ENCODE results near the gene TMEM40.
A peak's percentile ranks its signal among the peaks of the same experiment; 100 is the strongest.
"Not testable (repeated sequence)": the region's sequence is repeated elsewhere in the genome, so short reads cannot be mapped to it uniquely, and the experiment has no call there.

TMEM40 gene

DNA sequence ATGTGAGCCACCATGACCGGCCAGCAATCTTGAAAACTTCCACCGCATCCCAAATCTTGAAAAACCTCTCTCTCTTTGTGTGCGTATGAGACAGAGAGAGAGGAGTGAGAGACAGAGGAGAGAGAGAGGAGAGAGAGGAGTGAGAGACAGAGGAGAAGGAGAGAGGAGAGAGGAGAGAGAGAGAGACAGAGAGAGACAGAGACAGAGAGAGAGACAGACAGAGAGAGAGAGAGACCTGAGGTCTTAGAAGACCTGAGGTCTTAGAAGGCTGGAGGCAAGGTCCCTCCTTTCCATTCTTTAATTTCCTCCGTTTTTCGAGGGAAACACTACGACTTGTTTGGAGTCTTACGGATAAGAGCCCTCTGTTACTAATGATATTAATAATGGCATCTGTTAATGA is 39.5 kb downstream of the TMEM40 start:
- DNase-seq (ENCODE audit: low spot score) = no peak

DNA sequence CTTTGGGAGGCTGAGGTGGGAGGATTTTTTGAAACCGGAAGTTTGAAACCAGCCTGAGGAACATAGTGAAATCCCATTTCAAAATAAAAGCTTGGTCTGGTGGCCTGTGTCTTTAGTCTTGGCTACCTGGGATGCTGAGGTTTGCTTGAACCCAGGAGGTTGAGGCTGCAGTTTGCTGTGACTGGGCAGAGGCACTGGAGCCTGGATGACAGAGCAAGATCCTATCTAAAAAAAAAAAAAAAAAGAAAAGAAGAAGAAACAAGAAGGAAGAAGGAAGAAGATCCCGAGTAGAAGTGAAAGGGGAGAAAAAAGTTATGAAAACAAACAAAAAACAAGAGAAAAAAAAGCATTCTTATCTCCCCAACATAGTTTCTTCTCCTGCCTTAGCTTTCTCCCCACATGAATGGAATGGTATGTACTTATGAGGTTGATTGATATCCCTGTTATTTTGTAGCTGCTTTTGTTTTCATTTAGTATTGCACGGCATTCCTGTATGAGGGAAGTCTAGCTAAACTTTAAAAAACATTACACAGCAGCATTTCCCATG is 42.4 kb downstream of the TMEM40 start:
- no peak for DNase-seq (ENCODE audit: low spot score)

DNA sequence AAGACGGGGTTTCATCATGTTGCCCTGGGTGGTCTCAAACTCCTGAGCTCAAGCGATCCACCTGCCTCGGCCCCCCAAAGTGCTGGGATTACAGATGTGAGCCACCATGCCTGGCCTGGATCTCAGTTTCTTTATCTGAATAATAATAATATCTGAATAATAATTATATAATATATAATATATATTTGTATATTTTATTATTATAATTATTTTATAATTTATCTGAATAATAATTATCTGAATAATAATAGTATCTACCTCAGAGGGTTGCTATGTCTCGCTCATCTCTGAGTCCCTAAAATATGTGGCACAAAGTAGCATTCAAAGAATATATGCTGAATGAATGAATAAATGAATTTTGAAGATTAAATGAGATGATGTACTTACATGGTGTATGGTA is 44.8 kb downstream of the TMEM40 start:
- DNase-seq (ENCODE audit: low spot score) = no peak

DNA sequence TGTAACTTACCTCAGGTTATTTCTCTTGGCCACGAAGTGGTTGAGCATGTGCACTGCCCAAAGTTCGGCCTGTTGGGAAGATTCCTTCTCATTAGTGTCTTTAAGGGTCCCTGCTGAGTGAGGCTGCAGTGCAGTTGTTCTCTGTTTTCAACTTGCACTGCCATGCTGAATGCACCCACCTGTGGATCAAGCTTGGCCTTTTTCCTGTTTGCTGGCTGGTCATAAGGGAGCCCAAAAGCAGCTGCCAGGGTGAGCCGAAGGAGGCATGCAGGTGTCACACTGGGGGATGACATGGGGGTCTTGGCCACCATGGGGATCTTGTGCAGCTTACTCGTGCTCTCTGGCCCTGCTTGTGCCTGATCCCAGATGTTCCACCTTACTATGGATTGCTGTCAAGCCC is 49.0 kb downstream of the TMEM40 start:
- no peak for DNase-seq (ENCODE audit: low spot score)

DNA sequence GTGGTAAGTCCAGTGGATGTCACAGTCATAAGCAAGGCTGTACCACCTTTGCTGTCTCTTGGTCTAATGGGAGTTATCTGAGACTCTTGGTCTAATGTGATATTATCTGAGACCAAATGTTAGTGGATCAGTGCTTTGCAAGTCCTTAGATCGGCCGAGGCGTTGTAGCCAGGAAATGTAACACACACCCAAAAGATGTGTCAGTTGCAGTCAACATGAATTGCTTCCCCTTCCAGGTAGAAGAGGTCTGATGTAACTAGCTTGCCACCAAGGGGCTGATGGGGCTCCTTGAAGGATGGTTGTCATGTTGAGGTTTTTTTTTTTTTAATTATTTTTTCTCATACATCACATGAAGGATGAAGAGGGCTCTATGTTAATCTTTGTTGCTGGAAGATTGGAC is 49.7 kb downstream of the TMEM40 start:
- DNase-seq (ENCODE audit: low spot score) = no peak

DNA sequence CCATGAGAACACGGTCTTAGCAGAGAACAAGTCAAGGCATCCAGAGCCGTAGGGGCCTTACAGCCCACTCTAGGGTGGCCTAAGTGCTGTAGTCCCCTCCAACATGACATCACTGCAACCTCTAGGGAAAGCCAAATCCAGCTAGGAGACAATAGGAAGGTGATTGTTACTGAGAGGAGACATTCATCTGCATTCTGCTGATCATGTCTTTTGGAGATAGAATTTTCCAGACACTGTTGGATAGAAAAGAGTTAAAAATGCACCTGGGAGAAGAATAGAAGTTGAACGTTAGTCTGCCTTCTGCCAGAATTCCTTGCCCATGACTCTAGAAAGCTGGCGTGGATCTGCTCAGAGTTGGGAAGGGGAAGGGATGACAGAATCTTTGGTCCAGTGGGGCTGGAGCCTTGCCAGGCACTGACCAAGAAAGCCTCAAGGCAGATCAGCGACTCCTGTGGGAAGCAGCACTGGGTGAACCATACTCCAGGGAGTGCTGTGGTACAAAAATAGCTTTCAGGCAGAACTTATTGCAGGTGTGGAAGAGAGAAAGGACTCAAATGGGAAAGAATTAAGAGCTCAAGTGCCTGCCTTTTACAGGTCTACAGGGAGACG is 50.4 kb downstream of the TMEM40 start:
- no peak for DNase-seq (ENCODE audit: low spot score)

DNA sequence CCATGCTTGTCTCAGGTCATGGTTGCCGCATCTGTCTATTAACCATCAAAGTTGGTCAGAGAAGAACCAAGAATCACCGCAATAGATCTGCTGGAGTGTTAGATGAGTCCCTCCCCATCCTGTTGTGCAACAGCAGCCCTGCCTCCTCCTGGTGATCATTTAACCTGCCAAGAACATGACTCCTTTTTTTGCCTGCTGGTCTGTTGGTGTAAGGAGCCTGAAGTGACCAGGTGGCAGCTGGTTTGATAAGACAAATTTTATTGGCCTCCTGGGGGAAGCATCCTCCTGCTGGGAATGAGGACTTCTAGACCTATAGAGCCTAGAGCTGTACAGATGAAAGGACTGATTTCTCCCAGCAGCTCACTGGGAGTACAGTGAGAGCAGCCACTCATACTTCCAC is 51.6 kb downstream of the TMEM40 start:
- no peak for DNase-seq (ENCODE audit: low spot score)

DNA sequence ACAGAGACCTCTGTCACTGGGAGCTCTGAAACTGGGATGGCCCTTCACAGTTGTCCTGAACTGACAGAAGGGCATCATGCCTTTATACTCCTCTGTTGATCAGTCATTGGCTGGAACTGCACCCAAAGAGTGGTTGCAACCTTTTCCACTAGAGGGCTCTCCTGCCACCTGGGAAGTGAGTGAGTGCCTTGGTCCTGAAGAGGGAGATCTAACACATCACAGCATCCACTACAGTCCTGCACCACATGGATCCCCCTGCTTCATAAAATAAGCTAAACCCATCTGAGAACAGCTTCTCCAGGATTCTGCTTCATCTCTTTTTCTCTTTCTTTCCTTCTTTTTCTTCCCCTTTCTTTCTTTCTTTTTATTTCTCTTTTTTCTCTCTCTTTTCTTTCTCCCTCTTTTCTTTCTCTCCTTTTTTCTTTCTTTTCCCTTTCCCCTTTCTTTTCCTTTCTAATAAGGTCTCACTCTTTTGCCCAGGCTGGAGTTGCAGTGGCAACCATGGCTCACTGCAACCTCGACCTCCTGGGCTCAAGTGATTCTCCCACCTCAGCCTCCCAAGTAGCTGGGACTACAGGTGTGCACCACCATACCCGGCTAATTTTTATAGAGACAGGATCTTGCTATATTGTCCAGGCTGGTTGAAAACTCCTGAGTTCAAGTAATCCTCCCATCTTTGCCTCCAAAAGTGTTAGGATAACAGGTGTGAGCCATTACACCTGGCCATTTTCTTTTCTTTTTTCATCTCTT is 52.4 kb downstream of the TMEM40 start:
- DNase-seq (ENCODE audit: low spot score) = peak; percentile 70

DNA sequence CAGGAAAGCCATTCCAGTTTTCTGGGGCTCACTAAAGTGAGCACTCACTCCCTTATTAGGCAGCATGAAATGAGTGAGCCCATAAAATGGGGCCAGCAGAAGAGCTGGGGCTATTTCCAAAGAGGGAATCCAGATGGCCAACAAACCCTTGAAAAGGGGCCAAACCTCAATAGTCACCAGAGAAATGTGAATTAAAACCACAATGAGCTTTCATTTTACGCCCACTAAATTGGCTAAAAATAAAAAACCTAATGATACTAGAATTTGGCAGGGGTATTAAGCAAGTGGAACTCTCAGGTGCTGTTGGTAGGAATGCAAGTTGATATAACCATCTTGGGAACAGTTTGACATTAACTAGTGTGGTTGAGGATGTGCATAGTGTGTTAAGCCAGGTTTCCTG is 53.1 kb downstream of the TMEM40 start:
- no peak for DNase-seq (ENCODE audit: low spot score)

DNA sequence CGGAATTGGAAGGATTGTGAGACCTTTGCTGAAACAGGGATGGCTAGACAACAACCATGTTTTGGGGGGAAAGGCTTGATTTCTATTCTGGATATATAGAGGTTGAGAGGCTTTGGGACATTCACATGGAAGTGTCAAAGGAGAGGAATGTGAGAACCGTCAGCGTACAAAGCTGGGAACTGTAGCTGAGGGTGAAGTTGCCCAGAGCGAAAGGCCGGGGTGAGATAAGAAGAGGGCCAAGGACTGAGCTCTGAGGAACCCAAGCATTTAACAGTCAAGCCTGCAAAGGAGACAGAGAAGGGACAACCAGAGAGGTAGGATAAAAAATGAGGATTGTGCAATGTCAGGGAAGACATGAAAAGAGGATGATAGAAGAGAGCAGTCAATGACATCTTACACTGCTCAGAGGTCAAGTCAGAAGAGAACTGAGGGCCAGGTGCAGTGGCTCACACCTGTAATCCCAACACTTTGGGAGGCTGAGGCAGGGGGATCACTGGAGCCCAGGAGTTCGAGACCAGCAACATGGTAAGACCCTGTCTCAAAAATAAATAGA is 53.6 kb downstream of the TMEM40 start:
- DNase-seq (ENCODE audit: low spot score) = no peak

DNA sequence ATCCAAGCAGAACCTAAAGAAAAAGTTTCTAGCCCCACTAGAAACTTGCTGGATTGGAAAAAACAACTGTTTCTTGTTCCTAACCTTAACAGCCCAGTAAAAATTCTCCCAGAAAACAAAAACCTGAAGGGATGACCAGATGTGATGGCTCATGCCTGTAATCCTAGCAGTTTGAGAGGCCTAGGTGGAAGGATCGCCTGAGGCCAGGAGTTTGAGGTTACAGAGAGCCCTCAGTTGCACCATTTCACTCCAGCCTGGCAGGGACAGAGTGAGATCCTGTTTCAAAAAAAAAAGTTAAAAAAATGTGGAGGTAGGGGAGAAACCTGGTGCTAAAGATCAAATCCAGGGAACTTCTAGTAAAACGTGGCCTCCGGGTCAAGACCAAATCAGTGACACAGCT is 56.6 kb downstream of the TMEM40 start:
- DNase-seq (ENCODE audit: low spot score) = no peak

DNA sequence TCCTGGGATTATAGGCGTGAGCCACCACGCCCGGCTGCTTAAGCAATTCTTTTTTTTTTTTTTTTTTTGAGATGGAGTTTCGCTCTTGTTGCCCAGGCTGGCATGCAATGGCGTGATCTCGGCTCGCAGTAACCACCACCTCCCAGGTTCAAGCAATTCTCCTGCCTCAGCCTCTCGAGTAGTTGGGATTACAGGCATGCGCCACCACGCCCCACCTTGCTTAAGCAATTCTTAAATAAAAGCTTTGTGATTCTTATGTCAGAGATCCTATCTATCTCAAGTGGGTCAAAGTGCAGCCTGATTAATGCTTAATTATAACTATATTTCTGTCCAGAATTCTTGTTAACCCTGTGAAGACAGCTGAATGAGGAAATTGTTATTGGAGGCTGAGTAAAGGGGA is 57.5 kb downstream of the TMEM40 start:
- DNase-seq (ENCODE audit: low spot score) = not testable (repeated sequence)

DNA sequence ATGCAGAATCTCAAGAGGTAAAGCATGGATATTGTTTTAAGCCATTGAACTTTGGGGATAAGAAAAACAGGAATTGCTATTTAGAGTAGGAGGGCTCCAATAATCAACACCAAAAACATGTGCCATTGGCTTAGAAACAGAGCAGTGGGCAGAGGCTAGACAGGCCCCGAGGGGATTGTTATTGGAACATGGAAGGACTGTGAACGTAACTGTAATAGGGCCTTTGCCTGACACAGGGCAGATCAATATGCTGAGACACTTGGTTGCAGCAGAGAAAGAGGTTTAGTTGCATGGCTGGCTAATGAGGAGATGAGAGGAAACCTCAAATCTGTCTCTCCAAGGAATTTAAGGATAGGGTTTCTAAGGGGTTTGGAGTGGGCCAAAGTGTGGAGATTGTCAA is 58.3 kb downstream of the TMEM40 start:
- DNase-seq (ENCODE audit: low spot score) = no peak

DNA sequence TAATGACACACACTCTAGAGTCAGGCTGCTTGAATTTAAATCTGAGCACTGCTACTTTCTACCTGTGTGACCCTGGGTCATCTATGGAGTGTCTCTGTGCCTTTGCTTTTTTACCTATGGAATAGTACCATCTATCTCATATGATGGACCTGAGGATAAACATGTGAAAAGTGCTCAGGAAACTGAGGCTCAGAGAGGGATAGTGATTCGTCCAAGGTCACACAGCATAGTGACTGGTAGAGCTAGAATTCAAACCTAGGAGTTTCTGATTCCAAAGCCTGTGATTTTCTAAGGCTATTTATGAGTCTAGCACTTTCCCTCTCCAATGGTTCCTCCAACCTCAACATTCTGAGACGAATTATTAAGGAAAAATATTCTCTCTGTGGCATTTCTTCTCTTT is 63.1 kb downstream of the TMEM40 start:
- DNase-seq (ENCODE audit: low spot score) = no peak

DNA sequence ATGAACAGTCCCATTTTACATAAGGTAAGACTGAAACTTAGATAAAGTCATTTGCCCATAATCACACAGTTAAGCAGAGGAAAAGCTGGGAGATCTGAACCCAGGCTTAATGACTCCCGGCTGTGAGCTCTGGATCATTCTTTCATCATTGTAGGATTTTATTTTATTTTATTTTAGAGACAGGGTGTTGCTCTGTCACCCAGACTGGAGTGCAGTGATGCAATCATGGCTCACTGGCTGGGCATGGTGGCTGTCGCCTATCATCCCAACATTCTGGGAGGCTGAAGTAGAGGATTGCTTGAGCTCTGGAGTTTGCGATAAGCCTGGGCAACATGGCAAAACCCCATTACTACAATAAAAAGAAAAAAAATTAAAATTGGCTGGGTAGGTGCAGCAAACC is 63.9 kb downstream of the TMEM40 start:
- no peak for DNase-seq (ENCODE audit: low spot score)

DNA sequence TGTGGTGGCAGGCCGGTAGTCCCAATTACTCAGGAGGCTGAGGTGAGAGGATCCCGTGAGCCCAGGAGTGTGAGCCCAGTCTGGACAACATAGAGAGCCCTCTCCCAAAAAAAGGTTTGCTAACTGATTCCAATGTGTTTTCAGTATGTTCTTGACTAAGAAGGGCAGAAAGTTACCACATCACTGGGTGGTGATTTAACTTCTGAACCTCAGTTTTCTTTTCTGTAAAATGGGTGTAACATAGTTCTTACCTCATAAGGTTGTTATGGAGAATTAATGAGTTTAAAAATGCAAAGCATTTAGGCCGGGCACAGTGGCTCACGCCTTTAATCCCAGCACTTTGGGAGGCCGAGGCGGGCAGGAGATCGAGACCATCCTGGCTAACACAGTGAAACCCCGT is 66.6 kb downstream of the TMEM40 start:
- DNase-seq (ENCODE audit: low spot score) = no peak

DNA sequence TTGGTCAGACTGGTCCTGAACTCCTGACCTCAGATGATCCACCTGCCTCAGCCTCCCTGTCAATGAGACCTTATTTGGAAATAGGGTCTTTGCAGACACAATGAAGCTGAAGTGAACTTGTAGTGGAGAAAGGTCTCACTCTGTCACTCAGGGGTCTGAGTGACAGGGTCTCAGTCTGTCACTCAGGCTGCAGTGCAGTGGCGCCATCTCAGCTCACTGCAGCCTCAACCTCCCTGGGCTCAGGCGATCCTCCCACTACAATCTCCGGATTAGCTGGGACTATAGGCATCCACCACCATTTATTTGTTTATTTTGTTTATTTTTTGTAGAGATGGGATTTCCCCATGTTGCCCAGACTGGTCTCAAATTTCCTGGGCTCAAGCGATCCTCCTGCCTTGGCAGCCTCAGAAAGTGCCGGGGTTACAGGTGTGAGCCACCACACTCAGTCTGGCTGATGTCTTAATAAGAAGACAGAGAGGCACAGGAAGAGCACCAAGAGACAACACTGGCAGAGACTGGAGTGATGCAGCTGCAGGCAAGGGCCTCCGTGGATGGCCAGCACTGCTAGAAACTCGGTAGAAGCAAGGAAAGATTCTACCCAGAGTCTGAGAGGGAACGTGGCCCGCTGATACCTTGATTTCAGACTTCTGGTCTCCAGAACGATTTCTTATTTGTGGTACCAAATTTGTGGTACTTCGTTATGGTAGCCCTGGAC is 68.9 kb downstream of the TMEM40 start:
- DNase-seq (ENCODE audit: low spot score) = no peak

DNA sequence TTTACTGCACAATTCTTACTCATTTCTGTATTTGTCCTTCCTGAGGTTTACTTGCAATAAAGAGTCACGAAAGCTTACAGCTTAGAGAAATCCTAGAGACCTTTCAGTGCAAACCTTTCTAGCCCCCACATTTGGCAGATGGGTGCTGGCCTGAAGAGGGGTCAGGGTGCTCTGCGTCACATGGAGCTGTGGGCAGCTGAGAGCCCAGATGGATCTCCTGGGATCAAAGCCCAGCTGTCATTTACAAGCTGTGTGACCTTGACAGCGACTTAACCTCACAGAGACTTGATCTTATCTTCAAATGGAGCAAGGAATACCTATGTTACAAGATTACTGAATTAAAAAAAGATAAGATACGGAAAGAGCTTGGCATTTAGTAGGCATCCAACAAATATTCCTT is 71.1 kb downstream of the TMEM40 start:
- no peak for DNase-seq (ENCODE audit: low spot score)

DNA sequence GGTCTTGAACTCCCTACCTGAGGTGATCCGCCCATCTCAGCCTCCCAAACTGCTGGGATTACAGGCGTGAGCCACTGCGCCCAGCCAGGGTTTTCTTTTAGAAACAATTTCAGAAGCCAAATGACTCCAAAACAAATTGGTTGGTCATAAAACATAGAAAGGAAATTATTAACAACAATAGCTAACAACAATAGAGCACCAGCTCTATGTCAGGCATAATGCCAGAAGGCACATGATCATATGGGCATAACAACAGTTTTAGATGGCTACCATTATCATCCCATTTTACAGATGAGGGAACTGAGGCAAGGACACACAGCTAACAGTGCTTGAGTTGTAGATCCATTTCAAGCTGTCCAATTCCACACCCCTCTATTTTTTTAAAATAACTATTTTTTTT is 73.0 kb downstream of the TMEM40 start:
- no peak for DNase-seq (ENCODE audit: low spot score)

Data from CD4-positive, alpha-beta T cell treated with Interleukin-2 at 100 ng/mL for 4 hours (primary cell).